ENCODE results near the gene HDAC9. TPM values are rescaled to one million over a fixed set of nuclear protein-coding genes. Genes with fewer than 3 reads are reported as not detected.

HDAC9 gene
- total RNA-seq, 1 experiment from 2014 or later: 17.1 TPM

GRCh38 chr7:18893156-18893555 lies 397.6 kb downstream of the HDAC9 start:
- ChIA-PET POLR2A (no interaction called here), CTCF (no interaction called here)
- no TSS peak for BruUV-seq (replicated peaks)
- Histone ChIP-seq H3K36me3 (ENCODE audit: control insufficient read depth, insufficient read depth, low read length) (no peaks in the 10 kb centered on the region), H3K27me3 (ENCODE audit: control insufficient read depth, insufficient read depth, low read length) (no peaks in the 10 kb centered on the region), H3K27ac (ENCODE audit: low read length) (no peak overlapping the region), H3K4me3 (ENCODE audit: low read depth in 2 of 2, low read length in 2 of 2) (no peak overlapping the region), H3K4me1 (ENCODE audit: control insufficient read depth, insufficient read depth, low read length) (peaks cover 10% of the 10 kb centered on the region; the same call in 1 of the 2 replicates), H3K9me3 (ENCODE audit: control insufficient read depth, insufficient read depth, low read depth, low read length) (no peaks in the 10 kb centered on the region)
- ATAC-seq (no peak), DNase-seq (ENCODE audit: low read depth, low spot score) (no peak)
- in situ Hi-C loops (cut with HindIII; ENCODE audit: low pct_unique_long_range_greater_than_20kb, low sequenced_read_pairs) (no loop called here), intact Hi-C loops (cut with micrococcal nuclease; ENCODE audit: unreplicated experiment) (no loop called here)
- TF ChIP-seq TCF7L2 (IDR thresholded peaks at IDR 0.05; ENCODE audit: low read depth, low read length): no peak

GRCh38 chr7:18894155-18894554 lies 398.6 kb downstream of the HDAC9 start:
- BruUV-seq (replicated peaks): no TSS peak
- Histone ChIP-seq H3K27ac (ENCODE audit: low read length) (no peak overlapping the region), H3K36me3 (ENCODE audit: control insufficient read depth, insufficient read depth, low read length) (no peaks in the 10 kb centered on the region), H3K4me1 (ENCODE audit: control insufficient read depth, insufficient read depth, low read length) (peaks cover 10% of the 10 kb centered on the region; the same call in 1 of the 2 replicates), H3K9me3 (ENCODE audit: control insufficient read depth, insufficient read depth, low read depth, low read length) (no peaks in the 10 kb centered on the region), H3K27me3 (ENCODE audit: control insufficient read depth, insufficient read depth, low read length) (no peaks in the 10 kb centered on the region), H3K4me3 (ENCODE audit: low read depth in 2 of 2, low read length in 2 of 2) (no peak overlapping the region)
- CTCF ChIA-PET: no interaction called here
- POLR2A ChIA-PET: no interaction called here
- no peak for ATAC-seq
- peak; percentile 21 for TF ChIP-seq CTCF (IDR thresholded peaks at IDR 0.05)
- no peak for TF ChIP-seq TCF7L2 (IDR thresholded peaks at IDR 0.05; ENCODE audit: low read depth, low read length)
- DNase-seq (ENCODE audit: low read depth, low spot score): no peak
- intact Hi-C loops (cut with micrococcal nuclease; ENCODE audit: unreplicated experiment) (no loop called here), in situ Hi-C loops (cut with HindIII; ENCODE audit: low pct_unique_long_range_greater_than_20kb, low sequenced_read_pairs) (no loop called here)

- Histone ChIP-seq H3K4me3 (ENCODE audit: low read depth in 2 of 2, low read length in 2 of 2) (no peak overlapping the region), H3K9me3 (ENCODE audit: control insufficient read depth, insufficient read depth, low read depth, low read length) (no peaks in the 10 kb centered on the region), H3K27ac (ENCODE audit: low read length) (peak overlapping the region; percentile 55), H3K36me3 (ENCODE audit: control insufficient read depth, insufficient read depth, low read length) (no peaks in the 10 kb centered on the region), H3K4me1 (ENCODE audit: control insufficient read depth, insufficient read depth, low read length) (peaks cover 10% of the 10 kb centered on the region; the same call in 1 of the 2 replicates), H3K27me3 (ENCODE audit: control insufficient read depth, insufficient read depth, low read length) (no peaks in the 10 kb centered on the region)
- TF ChIP-seq REST (IDR thresholded peaks at IDR 0.05; ENCODE audit: insufficient read depth in 1 of 2, low read depth in 2 of 2, low read length in 1 of 2) (no peak), SIN3A (IDR thresholded peaks at IDR 0.05; ENCODE audit: borderline replicate concordance, insufficient read depth, low read depth, low read length) (no peak), CTCF (IDR thresholded peaks at IDR 0.05) (no peak), TCF7L2 (IDR thresholded peaks at IDR 0.05; ENCODE audit: low read depth, low read length) (no peak), POLR2AphosphoS5 (IDR thresholded peaks at IDR 0.05; ENCODE audit: low read depth, low read length) (no peak)
- in situ Hi-C loops (cut with HindIII; ENCODE audit: low pct_unique_long_range_greater_than_20kb, low sequenced_read_pairs): no loop called here
- DNase-seq (ENCODE audit: low read depth, low spot score): peak; percentile 72
- peak; percentile 82 for ATAC-seq
- POLR2A ChIA-PET: no interaction called here
- CTCF ChIA-PET: no interaction called here
- intact Hi-C loops (cut with micrococcal nuclease; ENCODE audit: unreplicated experiment): no loop called here
- BruUV-seq (replicated peaks): no TSS peak
These were observed 399.9 kb downstream of the HDAC9 start for GRCh38 chr7:18895456-18895855.
